Measurements from ENCODE around the gene AUTS2.
A peak's percentile ranks its signal among the peaks of the same experiment; 100 is the strongest.

Gene AUTS2

DNA sequence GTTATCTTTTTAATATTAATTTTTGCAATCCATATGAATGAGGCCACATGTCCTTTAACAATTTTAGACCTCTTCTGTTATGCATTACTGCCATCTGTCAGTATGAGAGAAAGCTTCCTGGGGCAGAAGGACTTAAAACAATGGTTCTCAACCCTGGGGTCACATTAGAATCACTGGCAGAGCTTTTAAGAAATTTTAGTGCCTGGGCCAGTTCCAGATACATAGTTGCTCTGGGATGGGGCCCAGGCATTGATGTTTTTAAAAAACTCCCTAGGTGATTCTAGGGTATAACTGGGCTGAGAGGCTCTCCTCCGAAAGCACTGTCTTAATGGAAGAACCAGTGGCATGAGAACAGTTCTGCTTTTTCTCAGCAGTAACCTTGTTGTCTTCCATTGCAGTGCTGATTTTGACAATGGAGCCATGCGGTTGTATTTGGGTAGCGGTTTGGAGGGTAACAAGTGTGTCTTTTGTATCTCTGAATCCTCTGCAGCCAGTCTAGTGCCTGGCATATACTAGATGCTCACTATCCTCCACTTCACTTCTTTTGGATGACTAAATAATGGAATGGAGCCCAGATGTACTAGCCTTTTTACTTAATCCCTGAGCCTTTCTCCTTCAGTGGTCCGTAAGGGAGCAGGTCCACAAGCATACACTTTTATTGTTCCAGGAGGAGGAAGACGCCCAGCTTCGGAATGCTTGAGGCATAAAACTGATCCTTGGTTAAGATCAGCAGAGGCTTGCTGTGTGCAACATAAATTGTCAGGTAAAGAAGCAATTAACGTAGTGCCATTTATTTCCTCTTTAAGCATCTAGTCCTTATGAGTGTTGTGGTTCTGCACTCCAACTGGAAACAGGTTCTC, 227.1 kb downstream of the AUTS2 start:
- FAIRE-seq (no peak), DNase-seq (ENCODE audit: extremely low spot score, insufficient read length, low read depth) (no peak)

DNA sequence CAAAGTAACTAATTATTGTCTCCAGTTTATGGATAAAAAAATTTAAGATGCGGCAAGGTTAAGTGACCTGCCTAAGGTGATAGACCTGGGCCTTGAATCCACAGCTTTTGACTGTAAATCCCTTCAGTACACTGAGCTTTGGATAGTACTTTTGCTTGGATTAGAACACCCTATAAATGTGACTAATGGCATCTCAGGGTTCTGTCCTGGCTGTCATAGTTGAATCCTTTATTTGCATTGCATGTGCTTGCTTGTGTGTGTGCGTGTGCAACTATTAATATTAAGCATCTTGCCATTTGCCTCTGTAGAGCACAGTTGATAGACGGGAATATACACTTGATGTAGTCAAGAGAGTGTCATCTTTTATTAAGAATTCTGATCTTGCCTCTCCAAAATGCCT, 228.0 kb downstream of the AUTS2 start:
- DNase-seq (ENCODE audit: extremely low spot score, insufficient read length, low read depth) (no peak), FAIRE-seq (no peak)

DNA sequence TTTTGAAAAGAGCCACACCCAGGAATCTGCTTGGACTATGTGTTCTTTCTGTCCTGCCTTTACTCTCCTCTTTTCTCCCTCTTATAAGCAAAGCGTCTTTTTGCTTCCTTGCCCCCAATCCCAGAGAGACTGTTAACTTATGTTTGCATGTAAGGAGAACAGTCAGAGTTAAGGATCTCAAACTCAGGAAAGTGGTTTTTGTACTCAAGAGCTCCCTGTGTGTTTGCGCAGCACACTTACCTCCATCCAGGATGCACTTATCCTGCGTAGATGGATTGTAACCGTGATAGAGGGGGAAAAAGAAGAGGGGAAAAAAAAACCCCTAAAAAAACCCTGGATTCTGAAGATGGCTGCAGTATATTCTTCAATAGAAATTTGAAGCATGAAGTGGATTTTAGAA, 228.9 kb downstream of the AUTS2 start:
- DNase-seq (ENCODE audit: extremely low spot score, insufficient read length, low read depth) (no peak), FAIRE-seq (no peak)

DNA sequence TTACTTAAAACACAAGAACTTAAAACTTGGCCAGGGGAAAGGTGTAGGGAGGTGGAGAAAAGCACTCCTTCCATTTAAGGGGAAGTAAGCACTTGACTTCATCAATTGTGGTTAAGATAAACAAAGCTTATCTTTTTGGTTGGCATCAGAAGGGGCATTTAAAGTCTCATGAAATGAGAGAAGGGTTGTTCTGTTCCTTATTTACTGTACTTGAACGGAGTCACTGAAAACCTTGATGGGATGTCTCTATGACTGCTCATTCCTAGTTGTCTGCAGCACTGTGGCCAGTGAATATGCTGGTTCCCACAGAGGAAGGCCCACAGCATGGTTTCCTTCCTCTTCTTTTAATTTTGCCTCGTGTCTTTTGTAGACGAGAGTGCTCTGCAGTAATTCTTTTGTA, 229.3 kb downstream of the AUTS2 start:
- DNase-seq (ENCODE audit: extremely low spot score, insufficient read length, low read depth) = no peak
- no peak for FAIRE-seq

DNA sequence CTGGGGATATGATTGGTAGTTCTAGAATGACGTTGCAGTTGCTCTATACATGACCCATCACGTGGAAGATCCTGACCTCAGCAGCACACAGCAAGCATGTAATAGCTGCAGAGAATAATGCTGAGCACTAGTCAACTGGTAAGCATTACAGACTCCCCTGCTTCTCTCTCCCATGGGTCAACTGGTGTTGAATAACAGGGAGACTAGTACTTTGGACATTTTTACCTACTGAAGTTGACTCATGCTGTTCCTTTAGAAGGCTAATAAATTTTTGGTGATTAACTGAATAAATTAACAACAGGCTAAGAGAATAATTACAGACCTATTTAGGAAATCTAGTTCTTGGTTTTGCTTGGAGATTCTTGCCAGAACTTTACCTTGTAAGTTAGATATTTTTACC, 234.1 kb downstream of the AUTS2 start:
- DNase-seq (ENCODE audit: extremely low spot score, insufficient read length, low read depth) = no peak
- no peak for FAIRE-seq

DNA sequence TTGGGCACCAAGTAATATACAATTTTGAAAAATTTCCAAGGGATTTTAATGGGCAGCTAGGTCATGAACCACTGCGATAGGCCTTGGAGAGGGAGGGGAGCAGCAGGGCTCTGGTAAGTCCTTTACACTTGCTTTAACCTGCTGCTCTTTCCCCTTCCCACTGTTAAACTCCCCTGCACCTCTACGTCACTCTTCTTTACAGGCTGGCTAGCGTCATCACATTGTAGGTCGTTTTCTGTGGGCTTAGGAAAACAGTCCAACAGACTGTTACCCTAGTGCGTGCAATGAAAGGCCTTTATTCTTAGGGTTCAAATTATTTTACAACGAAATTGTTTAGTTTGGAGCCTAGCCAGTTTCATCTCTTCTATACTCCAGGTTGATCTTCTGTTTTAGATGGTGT, 235.7 kb downstream of the AUTS2 start:
- FAIRE-seq = no peak

DNA sequence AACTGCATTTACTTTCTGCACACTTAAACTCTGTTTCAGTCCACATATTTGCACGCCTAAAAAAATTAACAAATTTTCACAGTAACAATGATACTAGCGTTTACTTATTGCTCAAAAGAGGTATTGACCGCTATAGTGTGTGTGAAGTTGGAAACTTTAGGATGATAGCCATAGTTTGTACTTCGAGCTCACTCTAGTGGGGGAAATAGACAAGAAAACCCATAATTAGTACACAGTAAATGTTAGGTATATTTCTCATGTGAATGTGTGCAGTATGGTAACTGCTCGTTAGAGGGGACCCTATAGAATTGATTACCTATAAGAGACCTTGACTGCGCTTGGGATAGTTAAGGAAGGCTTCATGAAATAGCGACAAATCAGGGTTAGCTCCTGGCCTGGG, 238.4 kb downstream of the AUTS2 start:
- FAIRE-seq (no peak), DNase-seq (ENCODE audit: extremely low spot score, insufficient read length, low read depth) (no peak)

More for the DNA sequence above, 235.7 kb downstream of the AUTS2 start:
- no peak for DNase-seq (ENCODE audit: extremely low spot score, insufficient read length, low read depth)

DNA sequence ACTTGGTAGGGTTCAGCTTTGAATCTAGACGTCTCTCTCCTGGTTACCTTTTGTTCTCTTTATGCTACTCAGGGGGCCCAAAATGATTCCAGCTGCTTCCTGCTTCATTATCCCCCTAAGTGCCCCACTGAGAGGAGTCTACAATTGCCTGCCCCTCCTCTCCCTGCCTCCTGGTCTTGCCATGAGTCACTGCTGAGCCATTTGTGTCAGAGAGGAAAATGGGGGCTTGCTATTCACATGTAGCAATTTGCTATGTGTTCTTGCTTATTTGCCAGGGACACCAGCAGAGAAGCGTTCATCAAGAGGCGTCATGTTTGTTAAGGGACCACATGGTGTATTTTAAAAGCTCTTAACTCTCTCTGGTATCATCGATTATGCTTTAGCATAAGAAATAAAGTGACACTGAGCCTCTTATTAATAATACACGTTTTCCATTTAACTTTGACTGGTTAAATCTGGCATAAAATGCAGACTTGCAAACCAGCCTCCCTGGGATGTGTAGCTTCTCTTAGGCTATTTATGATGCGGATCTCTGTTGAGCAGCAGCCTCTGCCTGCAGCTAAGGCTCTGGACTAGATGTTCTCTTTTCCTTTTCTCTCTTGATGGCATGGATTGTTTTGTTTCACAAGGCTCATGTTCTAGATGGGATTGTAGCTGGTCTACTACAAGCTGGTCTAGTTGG, 239.3 kb downstream of the AUTS2 start:
- DNase-seq (ENCODE audit: extremely low spot score, insufficient read length, low read depth) = no peak

DNA sequence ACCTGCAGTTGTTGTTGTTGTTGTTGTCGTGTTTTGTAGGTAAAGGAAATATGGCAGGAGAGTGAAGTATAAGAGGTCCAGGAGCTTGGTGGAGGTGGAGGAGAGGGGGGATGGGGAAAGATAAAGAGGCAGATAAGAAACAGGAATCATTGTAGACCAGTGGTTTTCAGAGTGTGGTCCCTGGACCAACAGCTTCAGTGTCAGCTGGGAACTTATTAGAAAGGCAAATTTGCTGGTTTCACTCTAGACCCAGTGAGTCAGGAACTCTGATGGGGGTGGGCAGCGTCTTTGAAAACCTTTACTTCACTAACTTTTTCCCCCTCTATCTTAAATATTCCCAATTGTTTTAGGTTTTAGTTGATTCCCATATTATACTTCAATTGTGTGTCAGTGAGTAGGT, 241.5 kb downstream of the AUTS2 start:
- FAIRE-seq (peak; percentile 35), DNase-seq (ENCODE audit: extremely low spot score, insufficient read length, low read depth) (no peak)

More for the DNA sequence above, 239.3 kb downstream of the AUTS2 start:
- FAIRE-seq = no peak

DNA sequence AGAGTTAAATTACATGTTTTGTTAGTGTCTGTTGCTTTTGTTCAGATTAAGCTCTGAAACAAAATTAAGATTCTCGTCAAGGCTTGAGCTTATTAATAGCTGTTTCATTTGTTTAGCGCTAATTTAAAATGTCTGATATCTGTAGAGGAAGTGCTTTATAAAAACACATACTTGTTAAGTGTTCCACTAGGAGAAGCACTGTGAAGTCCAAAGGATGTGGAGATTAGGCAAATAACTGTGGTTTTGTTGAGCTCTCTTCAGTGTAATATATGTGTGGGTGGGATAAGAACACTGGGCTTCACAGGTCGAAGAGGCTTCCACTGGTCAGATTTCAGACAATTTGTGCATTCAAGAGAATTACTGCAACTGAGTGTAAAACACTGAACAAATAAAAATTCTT, 242.0 kb downstream of the AUTS2 start:
- FAIRE-seq (peak; percentile 54), DNase-seq (ENCODE audit: extremely low spot score, insufficient read length, low read depth) (no peak)

DNA sequence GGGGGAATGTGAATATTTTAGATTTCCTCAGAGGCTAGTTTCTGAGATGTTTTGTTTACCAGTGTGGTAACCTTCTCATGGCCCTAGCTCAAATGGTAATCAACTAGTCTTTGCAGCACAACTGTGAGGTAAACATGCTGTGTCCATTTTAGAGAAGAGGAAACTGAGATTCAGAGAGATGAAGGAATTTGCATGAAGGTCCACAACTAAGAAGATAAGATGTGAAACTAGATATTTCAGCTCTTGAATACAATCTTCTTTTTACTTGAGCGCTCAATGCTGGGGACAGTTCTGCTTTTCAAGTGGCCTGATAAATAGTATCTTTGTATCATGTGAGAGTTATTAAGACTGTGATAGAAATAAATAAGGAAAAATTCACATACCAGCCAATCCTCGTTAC, 245.4 kb downstream of the AUTS2 start:
- FAIRE-seq = peak; percentile 73

DNA sequence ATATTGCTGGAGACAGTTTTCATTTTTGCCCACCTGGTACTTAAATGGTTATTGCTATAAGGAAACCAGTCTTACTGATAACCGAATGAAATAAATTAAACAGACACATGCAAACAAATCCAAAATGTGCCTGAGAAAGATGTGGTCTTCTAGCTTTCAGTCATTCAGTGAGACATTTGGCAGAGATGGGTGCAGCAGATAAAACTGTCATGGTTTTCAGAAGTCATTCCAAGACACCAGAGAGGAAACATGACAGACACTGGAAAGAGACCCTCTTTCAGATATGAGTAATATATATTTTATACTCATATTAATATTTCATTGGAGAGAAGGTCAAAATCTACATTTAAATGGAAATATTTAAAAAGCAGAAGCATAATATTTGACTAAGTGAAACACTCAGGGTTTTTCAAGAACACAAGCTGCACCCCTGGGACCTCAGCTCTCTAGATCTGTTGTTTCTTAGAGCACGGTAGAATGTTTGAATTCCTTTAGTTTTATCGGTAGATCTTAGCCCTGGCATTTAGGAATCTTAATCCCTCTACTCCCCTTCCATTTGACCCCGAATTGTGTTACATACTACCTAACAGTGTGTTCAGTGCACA, 246.1 kb downstream of the AUTS2 start:
- DNase-seq (ENCODE audit: extremely low spot score, insufficient read length, low read depth) (no peak), FAIRE-seq (no peak)

More for the DNA sequence above, 245.4 kb downstream of the AUTS2 start:
- no peak for DNase-seq (ENCODE audit: extremely low spot score, insufficient read length, low read depth)

DNA sequence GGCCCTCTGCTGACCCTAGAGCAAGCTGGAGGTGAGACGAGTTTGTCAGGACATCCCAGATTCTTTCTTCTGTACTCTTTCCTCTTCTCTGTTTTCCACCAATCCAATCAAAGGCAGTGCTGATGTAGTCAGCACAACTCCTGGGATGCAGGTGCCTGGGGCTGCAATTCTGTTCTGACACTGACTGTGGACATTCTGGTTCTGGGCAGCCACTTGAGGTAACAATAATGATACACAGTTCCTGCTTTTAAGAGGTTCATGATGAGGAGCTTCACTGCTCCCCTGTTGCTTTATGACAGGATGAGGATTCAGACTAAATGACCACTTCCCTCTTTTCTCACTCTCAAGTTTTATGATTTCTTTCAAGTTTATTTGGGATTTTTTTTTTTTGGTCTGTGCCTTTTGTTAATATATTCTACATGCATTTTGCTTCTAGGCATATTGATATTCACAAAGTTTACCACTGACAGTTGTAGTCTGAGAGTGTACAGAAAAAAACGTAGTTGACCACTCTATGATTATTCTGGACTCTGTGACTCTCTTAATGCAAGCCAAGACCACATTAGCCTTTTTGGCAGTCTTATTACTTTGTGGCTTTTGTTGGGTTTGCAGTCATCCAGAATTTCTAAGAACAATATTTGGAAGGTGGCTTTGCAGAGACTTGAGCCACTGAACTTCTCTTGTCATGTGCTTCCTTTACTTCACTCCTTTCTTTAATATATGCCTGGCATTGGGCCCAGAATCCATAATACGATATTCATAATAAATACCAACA, 247.6 kb downstream of the AUTS2 start:
- DNase-seq (ENCODE audit: extremely low spot score, insufficient read length, low read depth) (no peak), FAIRE-seq (no peak)

DNA sequence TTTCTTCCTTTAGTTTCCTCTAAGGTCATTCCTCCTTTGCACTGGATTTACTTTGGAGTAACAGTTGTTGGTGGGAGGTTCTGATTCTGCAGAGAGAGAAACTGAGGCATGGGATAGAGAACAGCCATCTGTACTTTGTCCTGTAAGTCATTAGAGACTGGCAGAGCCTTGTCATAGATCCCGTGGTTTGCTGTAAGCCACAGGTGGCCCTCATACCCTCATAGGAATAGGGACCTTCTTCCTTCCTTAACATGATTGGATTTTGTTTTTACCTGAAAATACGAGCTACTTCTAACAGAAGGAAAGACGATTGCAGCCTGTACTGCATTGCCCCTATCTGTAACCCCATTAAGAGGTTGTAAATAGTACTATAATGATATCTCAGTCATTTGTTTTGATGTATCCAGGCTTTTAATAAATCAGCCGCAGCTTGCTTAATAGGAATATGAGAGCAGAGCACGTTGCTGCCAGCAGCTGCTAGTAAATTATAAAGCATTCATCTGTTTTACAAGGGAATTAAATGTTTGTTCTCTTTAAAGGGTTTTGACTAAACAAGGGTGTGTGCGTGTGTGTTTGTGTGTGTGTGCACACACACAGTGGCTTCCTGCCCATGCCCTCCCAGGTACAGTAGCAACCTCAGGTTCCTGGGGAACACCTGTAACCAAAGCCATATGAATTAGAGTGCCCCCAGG, 249.8 kb downstream of the AUTS2 start:
- DNase-seq (ENCODE audit: extremely low spot score, insufficient read length, low read depth) = no peak
- FAIRE-seq = no peak

DNA sequence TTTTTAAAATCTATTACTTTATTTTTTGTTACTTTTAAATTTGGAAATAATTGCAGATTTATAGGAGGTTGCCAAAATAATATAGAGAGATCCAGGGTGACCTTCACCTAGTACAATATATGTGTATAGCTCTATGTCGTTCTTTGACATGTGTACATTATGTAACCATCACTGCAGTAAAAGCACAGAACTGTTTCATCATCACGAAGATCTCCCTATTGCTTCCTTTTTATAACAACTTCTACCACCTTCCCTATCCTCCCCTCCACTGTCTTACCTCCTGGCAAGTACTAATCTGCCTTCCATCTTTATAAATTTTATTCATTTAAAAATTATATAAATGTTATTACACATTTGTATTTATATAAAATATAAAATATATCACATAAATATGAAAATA, 251.0 kb downstream of the AUTS2 start:
- DNase-seq (ENCODE audit: extremely low spot score, insufficient read length, low read depth) = no peak
- FAIRE-seq = no peak

DNA sequence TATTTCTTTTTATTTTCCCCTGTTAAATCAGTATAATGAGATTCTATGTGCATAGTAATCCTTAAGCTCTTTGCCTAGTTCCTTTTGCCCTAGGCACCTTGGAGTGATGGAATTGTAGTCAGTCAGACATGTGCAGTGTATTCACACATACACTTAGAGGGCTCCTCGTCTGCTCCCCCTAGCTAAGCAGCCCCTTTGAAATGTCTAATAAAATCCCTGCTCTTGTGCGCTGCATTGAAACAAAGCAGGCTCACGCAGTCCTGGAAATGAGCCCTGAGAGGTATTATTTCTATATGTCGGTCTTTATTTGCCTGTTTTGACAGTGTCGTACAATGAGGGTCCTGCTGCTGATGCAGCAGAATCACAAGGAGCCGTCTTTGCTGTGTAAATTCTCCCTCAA, 258.7 kb downstream of the AUTS2 start:
- no peak for FAIRE-seq
- no peak for DNase-seq (ENCODE audit: extremely low spot score, insufficient read length, low read depth)

DNA sequence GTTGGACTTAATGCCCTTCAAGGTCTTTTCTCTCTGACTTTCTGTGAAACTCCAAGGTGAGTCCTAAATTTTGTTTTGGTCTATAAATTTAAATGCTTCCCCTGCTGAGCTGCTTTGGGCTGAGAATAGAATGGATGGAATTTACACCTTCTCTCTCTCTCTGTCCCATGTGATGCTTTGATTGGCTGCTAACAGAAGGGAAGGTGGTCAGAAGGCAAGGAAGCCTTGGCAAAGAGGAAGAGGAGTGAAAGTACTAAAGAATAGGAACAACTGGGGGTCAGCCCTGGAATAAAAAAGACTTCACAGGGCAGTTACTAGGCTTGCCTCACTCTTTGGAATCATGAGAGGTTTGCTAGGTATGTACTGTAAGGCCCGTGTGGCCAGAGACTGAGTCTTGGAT, 260.2 kb downstream of the AUTS2 start:
- DNase-seq (ENCODE audit: extremely low spot score, insufficient read length, low read depth) (no peak), FAIRE-seq (no peak)

DNA sequence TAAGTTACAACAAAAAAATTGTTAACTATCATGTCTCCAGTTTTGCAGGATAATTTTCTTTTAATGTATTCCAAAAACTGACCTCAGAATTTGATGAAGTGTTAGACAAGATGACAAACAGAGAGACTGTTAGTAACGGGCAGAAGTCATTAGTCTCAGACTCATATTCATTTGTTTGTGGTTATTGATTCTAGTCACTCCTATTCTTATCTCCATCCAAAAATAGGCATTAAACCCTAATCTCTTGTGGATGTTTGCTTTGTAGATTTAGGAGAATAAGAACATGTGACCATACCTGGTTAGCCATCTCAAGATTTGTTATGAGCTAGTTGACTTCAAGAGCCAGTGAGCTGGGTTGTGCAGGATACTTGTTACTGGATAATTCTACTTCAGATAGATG, 261.1 kb downstream of the AUTS2 start:
- FAIRE-seq (no peak), DNase-seq (ENCODE audit: extremely low spot score, insufficient read length, low read depth) (no peak)

DNA sequence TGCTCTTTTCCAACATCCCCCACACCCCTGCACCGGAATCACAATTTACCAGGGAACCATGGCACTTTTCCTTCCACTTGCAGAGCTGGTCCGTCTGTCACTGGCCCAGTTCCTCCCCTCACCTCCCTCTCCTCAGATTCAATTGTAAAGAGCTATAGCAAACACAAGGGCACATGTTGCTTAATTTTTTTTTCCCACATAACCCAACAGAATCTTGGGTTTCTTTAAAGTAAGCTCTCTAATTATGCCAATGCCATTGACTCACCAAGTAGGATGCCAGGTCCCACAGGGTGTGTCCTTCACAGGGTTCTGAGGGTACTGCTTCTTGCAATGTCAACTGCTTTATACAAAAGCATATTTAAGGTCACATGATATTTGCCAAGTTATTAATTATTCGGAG, 262.2 kb downstream of the AUTS2 start:
- FAIRE-seq (no peak), DNase-seq (ENCODE audit: extremely low spot score, insufficient read length, low read depth) (no peak)
